Measurements from ENCODE around the gene CARS1.
"Not testable (repeated sequence)": the region's sequence is repeated elsewhere in the genome, so short reads cannot be mapped to it uniquely, and the experiment has no call there.

Gene CARS1

GRCh38 chr11:3063876-3064275, 6.7 kb upstream of the CARS1 start:
- not testable (repeated sequence) for DNase-seq (ENCODE audit: low spot score); H3K4me3 ChIP-seq (ENCODE audit: severe bottlenecking); H3K27me3 ChIP-seq (ENCODE audit: insufficient read depth, poor library complexity, severe bottlenecking); H3K9me3 ChIP-seq (ENCODE audit: severe bottlenecking); H3K4me1 ChIP-seq (ENCODE audit: insufficient read depth, poor library complexity, severe bottlenecking); H3K36me3 ChIP-seq (ENCODE audit: low read depth)
- peak; percentile 65; the same call in 2 of the 3 replicates for ATAC-seq (ENCODE audit: low read depth)
- peak overlapping the region; percentile 25 for H3K27ac ChIP-seq (ENCODE audit: poor library complexity, severe bottlenecking)

- H3K9me3 ChIP-seq (ENCODE audit: severe bottlenecking); DNase-seq (ENCODE audit: low spot score); H3K27me3 ChIP-seq (ENCODE audit: insufficient read depth, poor library complexity, severe bottlenecking); H3K36me3 ChIP-seq (ENCODE audit: low read depth); H3K4me3 ChIP-seq (ENCODE audit: severe bottlenecking); ATAC-seq (ENCODE audit: low read depth); H3K27ac ChIP-seq (ENCODE audit: poor library complexity, severe bottlenecking): not testable (repeated sequence)
- peaks cover 12% of the 10 kb centered on the region for H3K4me1 ChIP-seq (ENCODE audit: insufficient read depth, poor library complexity, severe bottlenecking)
These were observed 6.2 kb upstream of the CARS1 start for GRCh38 chr11:3063432-3063831.

GRCh38 chr11:3060436-3061025, 3.3 kb upstream of the CARS1 start:
- Histone ChIP-seq H3K9me3 (ENCODE audit: severe bottlenecking) (no peaks in the 10 kb centered on the region), H3K4me3 (ENCODE audit: severe bottlenecking) (no peak overlapping the region), H3K27ac (ENCODE audit: poor library complexity, severe bottlenecking) (no peak overlapping the region), H3K27me3 (ENCODE audit: insufficient read depth, poor library complexity, severe bottlenecking) (no peaks in the 10 kb centered on the region), H3K36me3 (ENCODE audit: low read depth) (peaks cover 4% of the 10 kb centered on the region), H3K4me1 (ENCODE audit: insufficient read depth, poor library complexity, severe bottlenecking) (peaks cover 26% of the 10 kb centered on the region)
- no peak for TF ChIP-seq CTCF (IDR thresholded peaks at IDR 0.05; ENCODE audit: poor library complexity, severe bottlenecking)
- ATAC-seq (ENCODE audit: low read depth) (no peak), DNase-seq (ENCODE audit: low spot score) (no peak)

- DNase-seq (ENCODE audit: low spot score): no peak
- Histone ChIP-seq H3K36me3 (ENCODE audit: low read depth) (peaks cover 16% of the 10 kb centered on the region), H3K4me3 (ENCODE audit: severe bottlenecking) (no peak overlapping the region), H3K9me3 (ENCODE audit: severe bottlenecking) (no peaks in the 10 kb centered on the region), H3K4me1 (ENCODE audit: insufficient read depth, poor library complexity, severe bottlenecking) (peaks cover 23% of the 10 kb centered on the region), H3K27me3 (ENCODE audit: insufficient read depth, poor library complexity, severe bottlenecking) (no peaks in the 10 kb centered on the region), H3K27ac (ENCODE audit: poor library complexity, severe bottlenecking) (peak overlapping the region; percentile 61)
- no peak for TF ChIP-seq CTCF (IDR thresholded peaks at IDR 0.05; ENCODE audit: poor library complexity, severe bottlenecking)
- peak; percentile 65 for ATAC-seq (ENCODE audit: low read depth)
These were observed 1.8 kb upstream of the CARS1 start for GRCh38 chr11:3058753-3059664.

GRCh38 chr11:3056296-3057068, 741 bp downstream of the CARS1 start:
- no peak for DNase-seq (ENCODE audit: low spot score)
- peak overlapping the region; percentile 61 for H3K27ac ChIP-seq (ENCODE audit: poor library complexity, severe bottlenecking)

More at GRCh38 chr11:3056296-3057068, 741 bp downstream of the CARS1 start:
- H3K4me3 ChIP-seq (ENCODE audit: severe bottlenecking): peak overlapping the region; percentile 86
- peaks cover 20% of the 10 kb centered on the region for H3K4me1 ChIP-seq (ENCODE audit: insufficient read depth, poor library complexity, severe bottlenecking)
- H3K36me3 ChIP-seq (ENCODE audit: low read depth): peaks cover 41% of the 10 kb centered on the region
- no peak for TF ChIP-seq CTCF (IDR thresholded peaks at IDR 0.05; ENCODE audit: poor library complexity, severe bottlenecking)
- no peak for ATAC-seq (ENCODE audit: low read depth)
- H3K27me3 ChIP-seq (ENCODE audit: insufficient read depth, poor library complexity, severe bottlenecking): no peaks in the 10 kb centered on the region
- H3K9me3 ChIP-seq (ENCODE audit: severe bottlenecking): no peaks in the 10 kb centered on the region
